ENCODE results near the gene TSNAXIP1.
A peak's percentile ranks its signal among the peaks of the same experiment; 100 is the strongest.
"Not testable (repeated sequence)": the region's sequence is repeated elsewhere in the genome, so short reads cannot be mapped to it uniquely, and the experiment has no call there.

The TSNAXIP1 gene

DNA sequence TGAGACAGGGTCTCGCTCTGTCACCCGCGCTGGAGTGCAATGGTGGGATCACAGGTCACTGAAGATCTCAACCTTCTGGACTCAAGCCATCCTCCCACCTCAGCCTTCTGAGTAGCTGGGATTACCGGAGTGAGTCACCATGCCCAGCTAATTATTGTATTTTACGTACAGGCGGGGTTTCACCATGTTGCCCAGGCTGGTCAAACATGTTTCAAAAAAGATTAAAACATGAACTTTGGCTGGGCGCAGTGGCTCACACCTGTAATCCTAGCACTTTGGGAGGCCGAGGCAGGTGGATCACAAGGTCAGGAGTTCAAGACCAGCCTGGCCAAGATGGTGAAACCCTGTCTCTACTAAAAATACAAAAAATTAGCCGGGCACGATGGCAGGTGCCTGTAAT is 30.5 kb downstream of the TSNAXIP1 start:
- DNase-seq (ENCODE audit: low spot score): not testable (repeated sequence)

DNA sequence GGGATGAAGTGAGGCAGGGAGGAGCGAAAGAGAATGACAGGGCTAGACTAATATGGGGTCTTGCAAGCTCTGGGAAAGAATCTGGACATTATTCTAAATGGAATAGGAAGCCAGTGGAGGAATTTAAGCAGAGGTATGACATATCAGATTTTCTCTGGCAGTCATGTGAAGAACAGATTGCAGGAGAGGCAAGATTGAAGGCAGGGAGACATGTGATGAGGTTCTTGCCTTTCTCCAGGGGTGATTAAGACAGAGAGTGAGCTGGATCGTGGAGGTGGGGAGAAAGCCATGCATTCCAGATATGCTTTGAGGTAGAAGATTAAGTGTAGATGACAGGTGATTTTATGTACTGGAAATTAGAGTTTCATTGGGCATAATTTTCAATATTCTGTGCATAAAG is 31.1 kb downstream of the TSNAXIP1 start:
- no peak for DNase-seq (ENCODE audit: low spot score)

DNA sequence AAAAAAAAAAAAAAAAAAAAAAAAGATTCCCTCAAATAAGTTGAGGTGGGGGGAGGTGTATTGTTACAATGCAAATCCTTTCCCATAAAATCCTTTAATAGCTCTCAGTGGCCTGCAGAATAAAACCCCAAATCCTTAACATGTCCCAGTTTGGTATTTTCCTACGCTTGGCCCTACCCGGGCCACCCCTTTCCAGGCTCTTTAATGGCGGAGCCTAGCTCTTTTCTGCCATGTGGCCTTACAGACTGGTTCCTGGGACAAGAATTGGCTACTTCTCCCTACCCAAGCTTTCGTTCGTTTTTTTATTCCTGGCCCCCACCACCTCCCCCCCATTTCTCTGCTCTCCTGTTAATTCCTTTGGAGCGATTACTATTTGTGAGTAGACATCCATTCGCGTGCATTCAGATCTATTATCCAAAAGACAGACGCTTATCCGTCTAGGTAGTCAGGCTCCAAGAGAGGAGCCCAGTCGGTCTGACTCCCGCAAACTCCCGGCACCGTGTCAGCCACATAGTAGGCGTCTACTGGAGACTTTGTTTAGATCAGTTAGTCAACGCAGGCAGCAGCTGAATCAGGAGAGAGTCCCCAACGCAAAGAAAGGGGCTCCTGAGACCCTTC is 34.6 kb downstream of the TSNAXIP1 start:
- no peak for DNase-seq (ENCODE audit: low spot score)

DNA sequence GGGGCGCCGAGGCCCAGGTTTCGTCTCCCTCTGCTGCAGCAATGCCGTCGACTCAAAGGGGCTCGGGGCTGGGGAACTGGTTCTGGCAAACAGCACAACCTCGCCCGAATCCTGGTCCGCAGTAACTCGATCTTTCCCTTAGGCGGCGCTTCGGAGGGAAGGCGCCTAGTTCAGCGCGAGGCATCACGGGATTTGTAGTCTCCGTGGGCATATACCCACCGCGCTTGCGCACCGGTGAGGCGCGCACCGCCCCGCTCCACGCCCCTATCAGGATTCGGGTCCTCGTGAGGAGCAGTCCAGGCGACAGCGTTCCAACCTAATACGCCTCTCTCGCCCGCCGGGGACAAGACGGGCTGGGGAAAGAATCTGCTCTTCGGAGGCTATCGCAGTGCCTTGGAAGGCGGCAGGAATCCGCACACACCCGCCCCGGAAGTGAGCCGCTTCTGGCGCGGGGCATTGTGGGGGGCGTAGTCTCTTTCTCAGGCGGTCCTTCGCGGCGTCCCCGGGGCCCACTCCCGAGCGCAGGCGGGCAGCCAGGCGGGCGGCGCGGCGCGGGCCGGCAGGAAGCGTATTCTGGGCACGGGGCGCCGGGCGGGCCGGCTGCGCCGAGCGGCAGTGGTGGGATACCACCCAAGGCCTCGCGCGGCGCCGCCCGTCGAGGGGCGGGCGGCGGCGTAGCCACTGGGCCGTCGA is 35.3 kb downstream of the TSNAXIP1 start, which contains the start of gene THAP11:
TSS of gene THAP11 (plus strand) at position 505 of the 693 bp plus-strand sequence. CDS start 235 bp downstream, outside the sequence.
- DNase-seq (ENCODE audit: low spot score): peak; percentile 94

DNA sequence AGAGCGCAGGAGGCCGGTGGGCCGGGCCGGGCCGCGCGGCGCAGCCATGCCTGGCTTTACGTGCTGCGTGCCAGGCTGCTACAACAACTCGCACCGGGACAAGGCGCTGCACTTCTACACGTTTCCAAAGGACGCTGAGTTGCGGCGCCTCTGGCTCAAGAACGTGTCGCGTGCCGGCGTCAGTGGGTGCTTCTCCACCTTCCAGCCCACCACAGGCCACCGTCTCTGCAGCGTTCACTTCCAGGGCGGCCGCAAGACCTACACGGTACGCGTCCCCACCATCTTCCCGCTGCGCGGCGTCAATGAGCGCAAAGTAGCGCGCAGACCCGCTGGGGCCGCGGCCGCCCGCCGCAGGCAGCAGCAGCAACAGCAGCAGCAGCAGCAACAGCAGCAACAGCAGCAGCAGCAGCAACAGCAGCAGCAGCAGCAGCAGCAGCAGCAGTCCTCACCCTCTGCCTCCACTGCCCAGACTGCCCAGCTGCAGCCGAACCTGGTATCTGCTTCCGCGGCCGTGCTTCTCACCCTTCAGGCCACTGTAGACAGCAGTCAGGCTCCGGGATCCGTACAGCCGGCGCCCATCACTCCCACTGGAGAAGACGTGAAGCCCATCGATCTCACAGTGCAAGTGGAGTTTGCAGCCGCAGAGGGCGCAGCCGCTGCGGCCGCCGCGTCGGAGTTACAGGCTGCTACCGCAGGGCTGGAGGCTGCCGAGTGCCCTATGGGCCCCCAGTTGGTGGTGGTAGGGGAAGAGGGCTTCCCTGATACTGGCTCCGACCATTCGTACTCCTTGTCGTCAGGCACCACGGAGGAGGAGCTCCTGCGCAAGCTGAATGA is 36.0 kb downstream of the TSNAXIP1 start:
- peak; percentile 35 for DNase-seq (ENCODE audit: low spot score)

DNA sequence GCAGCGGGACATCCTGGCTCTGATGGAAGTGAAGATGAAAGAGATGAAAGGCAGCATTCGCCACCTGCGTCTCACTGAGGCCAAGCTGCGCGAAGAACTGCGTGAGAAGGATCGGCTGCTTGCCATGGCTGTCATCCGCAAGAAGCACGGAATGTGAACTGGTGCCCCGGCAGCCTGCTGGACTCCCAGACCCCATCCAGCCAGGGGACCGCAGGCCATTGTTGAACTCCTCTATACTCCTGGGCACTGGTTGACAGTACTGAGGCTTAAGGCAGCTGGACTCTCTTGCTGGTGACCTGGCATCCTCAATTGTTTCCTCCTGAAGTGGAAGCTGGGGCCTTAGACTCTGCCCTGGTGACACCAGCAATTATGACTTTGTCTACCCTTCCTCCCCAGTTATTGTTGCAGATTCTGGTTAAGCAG is 36.7 kb downstream of the TSNAXIP1 start:
- no peak for DNase-seq (ENCODE audit: low spot score)

DNA sequence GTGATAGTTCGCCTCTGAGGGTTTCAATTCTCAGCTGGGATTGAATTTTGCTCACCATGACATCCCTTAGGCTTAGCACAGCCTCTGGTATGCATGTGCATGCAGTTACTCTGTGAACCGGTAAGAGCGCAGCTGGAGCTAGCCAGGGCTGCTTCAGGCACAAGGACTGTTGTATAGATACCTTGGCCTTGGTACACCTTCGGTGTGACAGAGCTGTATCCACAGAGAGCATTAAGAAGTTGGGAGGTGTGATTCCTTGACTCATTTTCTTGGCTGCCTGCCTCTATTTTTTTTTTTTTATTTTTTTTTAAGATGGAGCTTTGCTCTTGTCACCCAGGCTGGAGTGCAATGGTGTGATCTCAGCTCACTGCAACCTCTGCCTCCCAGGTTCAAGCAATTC is 37.8 kb downstream of the TSNAXIP1 start:
- DNase-seq (ENCODE audit: low spot score): no peak

DNA sequence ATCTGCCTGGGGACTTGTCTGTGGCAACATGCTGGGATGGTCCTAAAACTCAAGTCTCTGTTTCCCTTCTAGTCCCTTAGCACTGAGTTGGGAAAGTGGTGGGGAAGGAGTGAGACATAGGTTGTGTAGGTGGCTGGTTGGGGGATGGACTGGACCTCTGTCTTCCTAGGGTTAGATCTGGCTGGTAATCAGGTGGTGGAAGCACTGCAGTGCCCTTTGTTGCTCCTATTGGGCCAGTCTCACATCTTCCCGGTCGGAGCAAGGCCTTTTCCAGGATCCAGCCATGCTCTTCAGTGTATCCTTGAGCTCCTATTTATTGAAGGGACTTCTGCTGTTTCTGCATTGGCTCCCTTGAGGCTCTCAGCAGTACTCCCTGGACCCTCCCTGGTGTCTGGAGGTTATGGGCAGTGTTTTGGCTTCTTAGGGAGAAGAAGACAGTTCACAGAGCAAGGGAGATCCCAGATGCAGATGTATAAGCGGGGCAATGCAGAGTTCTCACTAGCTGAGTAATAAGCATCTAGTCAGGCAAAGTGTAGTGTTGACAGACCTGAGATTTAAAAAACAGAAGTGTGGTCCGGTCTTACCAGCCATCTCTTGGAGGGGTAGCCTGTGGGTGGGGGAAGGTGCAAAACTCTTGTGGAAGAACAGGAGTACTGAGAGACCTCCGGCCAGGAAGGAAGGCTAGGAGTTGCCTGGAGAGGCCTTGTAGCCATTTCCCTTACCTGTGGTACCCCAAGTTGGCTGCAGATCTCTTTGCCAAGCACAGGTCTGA is 38.8 kb downstream of the TSNAXIP1 start:
- no peak for DNase-seq (ENCODE audit: low spot score)

DNA sequence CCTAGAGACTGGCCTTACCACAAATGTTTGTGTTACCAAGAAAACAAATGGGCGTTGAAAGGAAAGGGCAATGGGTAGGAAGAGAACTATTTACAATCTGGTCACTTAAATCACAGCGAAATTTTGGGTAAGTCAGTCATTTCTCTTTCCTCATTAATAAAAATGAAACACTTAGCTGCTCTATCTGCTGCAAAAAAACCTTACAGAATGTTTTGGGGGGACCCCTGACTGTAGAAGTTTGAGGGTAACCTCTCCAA is 39.3 kb downstream of the TSNAXIP1 start:
- no peak for DNase-seq (ENCODE audit: low spot score)

DNA sequence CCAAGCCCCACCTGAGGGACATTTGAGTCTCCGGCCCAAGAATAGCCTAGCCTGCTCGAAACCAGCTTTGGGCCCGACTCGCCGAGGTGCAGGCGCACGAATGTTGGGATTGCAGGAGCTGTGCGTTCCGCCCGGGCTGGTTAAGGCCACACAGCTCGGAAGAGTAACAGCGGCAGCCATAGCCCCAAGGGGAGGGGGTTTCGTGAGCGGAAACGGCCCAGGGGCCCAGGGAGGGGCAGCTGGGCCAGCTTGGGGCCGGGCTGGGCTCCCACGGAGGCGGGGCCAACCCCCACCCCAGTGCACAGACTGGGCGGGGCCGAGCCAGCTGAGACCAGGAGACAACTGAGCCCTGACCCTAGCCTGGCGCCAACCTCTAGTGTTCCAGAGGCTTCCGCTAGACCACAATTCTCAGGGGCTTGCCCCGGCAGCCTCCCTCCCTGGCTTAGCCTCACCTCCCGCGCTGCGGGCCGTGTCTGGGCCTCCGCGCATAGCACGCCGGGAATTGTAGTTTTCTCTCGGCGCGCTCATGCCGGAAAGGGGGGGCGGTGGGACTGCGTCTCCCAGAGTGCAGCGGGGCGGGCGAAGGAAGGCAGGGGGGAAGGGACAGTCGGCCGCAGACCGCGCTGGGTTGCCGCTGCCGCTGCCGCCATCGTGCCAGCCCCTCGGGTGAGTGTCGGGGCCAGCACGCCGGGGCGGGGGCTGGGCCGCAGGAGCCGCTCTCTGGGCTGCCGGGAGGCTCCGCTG is 39.8 kb downstream of the TSNAXIP1 start, which contains the start of gene NUTF2:
TSS of gene NUTF2 (plus strand) at position 614 of the 744 bp plus-strand sequence. CDS start 18,198 bp downstream, outside the sequence.
- peak; percentile 88 for DNase-seq (ENCODE audit: low spot score)

DNA sequence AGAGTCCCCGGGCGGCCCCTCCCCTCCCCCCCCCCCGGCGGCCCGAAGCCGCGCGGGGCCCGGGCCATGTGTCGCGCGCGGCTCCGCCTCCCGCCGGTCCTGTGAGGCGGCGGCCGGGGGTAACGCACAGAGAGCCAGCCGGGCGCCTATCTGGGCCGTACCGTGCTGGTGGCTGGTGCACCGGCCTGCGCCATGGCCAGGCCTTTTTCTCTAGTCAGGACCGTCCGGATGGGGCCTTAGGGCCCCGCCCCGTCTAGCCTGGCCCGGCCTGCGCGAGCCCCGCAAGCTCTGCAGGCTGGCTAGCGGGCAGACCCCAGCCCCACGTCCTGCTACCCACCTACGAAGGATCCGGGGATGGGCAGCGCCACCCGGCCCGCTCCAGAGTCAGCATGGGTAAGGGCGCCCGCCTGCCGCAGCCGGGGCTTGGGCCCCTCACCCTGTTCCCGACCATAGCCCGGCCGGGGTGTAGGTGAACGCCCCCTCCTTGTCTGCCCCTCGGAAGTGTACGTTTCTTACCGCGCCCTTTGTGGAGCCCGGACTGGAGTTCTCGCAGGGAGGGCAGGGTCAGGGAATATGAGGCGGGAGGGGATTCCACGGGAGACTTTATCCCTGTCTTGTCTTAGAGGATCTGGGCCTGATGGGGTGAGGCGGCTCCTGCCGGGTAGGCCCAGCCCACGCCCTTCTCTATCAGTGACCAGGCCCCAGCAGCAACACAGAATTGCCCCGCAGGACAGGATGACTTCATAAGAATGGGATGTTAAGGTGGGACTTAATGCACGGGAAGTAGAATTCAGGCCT is 40.6 kb downstream of the TSNAXIP1 start, which contains the start of gene CENPT:
TSS of gene CENPT (minus strand) at position 630 of the 798 bp plus-strand sequence. CDS start 13,834 bp downstream, outside the sequence.
- peak; percentile 52 for DNase-seq (ENCODE audit: low spot score)

DNA sequence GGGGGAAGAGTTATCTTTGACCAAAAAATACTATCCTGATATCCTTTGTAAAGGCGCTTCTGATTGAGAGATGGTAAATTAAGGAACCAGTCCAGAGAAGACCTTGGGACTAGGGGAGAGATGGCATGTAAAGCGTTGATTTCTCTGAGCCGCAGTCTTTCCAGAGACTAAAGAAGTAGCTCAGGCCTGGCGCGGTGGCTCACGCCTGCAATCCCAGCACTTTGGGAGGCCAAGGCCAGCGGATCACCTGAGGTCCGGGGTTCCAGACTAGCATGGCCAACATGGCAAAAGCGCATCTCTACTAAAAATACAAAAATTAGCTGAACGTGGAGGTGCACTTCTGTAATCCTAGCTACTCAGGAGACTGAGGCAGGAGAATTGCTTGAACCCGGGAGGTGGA is 41.4 kb downstream of the TSNAXIP1 start:
- no peak for DNase-seq (ENCODE audit: low spot score)

DNA sequence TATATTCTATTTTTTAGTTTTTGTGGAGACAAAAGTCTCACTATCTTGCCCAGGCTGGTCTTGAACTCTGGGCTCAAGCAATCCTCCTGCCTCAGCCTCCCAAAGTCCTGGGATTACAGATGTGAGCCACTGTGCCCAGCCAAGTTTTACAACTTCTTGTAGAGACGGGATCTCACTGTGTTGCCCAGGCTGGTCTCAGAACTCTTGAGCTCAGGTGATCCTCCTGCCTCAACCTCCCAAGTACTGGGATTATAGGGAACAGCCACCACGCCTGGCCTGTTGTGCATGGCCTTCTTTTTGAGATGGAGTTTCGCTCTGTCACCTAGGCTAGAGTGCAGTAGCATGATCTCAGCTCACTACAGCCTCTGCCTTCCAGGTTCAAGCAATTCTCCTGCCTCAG is 47.0 kb downstream of the TSNAXIP1 start:
- DNase-seq (ENCODE audit: low spot score): no peak

DNA sequence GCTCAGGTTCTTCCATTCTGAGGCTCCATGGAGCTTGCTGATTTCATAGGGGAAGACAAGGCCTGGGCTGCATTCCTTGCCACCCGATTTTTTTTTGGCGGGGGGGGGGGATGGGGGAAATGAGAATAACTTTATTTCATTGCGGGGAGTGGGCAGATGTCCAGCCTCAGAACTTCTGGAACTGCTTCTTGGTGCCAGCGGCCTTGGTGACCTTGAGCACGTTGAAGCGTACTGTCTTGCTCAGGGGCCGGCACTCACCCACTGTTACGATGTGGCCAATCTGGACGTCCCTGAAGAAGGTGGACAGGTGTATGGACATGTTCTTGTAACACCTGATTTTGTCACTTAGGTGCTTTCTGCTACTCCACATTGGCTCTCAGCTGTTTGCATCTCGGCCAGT is 49.1 kb downstream of the TSNAXIP1 start:
- DNase-seq (ENCODE audit: low spot score): no peak

DNA sequence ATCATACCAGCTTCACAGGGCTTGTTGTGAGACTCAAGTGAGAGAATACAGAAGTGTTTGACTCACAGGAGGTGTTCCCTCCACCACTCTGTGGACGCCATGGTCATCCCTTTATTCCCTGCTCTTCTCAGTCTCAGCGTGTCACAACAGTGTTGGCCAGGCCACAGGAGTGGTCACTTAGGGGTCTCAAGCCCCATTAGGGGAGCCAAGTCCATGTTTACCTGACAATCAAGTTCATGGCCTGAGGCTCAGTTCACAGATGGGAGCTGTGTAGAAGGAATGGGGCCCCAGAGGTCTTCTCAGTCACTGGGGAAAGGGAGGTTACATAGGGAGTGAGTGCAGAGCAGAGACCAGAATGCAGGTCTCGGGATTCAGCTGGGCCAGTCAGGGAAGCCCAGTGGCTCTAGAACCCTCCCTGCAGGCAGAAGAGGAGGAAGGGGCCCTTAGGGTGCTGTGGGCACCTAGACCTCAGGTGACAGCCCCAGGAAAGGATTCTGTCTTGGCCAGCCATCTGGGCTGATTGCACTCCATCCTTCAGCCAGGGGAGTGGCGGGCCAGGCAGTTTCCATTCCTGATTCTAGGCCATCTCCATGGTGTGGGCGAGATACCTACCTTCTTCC is 50.3 kb downstream of the TSNAXIP1 start:
- DNase-seq (ENCODE audit: low spot score): no peak

DNA sequence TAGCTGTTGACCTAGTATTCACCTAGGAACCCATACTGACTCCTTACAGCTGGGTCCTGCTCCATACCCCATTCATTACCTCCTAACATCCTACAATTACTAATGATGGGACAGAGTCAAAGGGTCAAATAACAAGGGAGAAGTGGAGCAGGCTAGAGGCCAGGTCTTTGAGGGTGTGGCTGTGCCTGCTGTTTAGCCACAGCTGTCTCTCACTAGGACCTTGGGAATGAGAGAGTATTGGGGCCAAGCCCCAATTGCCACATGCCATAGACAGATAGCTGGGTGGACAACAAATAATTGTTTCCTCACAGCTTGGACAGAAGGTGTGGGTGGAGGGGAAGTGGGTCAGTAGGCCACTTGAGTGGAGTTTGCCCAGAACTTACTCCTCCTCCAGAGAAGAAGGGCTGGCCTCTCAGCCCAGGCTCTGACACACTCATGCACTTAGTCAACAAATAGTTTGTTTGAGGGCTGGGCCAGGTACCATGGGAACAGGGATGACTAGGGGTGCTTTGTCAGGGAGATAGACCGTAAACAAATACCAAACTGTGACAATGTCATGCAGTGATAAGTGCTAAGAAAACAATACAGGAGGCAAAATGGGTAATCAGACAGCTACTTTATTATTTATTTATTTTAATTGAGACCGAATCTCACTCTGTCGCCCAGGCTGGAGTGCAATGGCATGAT is 51.0 kb downstream of the TSNAXIP1 start:
- peak; percentile 90 for DNase-seq (ENCODE audit: low spot score)

DNA sequence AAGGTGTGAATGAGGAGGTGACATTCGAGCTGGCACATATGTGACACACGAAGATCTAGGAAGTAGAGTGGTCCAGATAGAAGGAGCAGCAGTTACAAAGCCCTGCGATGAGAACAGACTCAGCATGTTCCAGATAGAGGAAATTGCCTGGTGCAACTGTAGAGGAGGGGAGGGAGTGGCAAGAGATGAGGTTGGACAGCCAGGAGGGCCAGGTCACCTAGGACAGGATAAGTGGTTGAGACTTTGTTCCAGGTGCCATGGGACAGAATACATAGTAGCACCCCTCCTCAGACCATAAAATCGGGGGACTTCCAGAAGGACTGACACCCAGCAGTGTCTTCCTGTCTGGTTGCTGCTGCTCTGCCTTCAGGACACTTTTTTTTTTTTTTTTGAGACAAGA is 51.8 kb downstream of the TSNAXIP1 start:
- DNase-seq (ENCODE audit: low spot score): no peak

DNA sequence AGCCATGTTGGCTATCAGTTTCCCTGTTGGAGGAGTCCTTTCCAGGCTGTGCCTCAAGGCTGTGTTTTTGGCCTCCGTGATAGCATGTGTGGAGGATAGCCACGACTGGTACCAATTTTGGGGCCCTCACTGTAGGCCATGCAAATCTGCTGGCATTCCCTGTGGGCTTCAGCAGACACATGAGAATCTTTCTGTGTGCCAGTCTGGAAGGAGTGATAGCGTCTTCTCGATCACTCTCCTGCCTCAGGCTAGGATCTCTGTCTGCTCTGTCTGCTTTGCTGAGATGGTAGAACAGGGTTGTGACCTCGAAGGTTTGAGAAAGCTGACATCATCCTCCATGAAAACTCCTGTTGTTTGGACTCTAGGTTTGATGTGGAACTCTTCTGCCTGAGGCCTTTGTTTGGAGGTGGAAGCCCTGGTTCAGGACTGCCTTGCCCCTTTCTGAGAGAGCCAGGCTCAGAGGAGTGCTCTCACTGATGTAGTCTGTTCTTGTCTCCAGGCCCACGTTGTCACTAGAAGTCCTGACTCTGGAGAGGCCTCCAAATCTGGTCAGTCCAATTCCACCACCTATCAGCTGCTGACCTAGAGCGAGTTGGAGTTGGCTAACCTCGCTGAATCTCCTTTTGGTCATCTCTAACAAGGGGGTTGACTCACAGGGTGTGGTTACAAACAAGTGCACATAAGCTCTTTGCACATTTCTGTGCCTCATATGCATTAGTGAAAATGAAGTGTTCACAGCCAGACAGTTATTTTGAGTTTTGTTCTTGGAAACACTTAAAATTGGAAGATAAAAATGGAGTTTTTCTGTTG is 54.1 kb downstream of the TSNAXIP1 start:
- no peak for DNase-seq (ENCODE audit: low spot score)

DNA sequence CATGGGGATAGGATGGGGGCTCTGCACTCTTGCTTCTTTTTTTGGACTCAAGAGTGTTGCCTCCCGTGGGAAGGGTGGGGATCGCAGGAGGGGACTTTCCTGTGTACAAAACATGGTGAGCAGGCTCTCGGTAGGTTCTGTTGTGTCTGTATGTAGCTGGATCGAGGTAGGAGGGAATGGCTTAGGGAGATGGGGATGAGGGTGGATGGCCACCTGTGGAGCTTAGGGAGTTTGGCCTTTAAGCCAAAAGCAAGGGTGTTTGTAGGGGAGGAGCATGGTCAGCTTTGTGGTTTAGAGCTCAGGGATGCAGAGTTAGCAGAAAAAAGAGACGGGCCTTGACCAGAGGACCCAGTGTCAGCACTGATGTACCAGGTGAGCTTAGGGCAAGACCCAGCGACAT is 55.2 kb downstream of the TSNAXIP1 start:
- DNase-seq (ENCODE audit: low spot score): no peak

Data from kidney capillary endothelial cell (primary cell).